T-helper 1 cell treated with Interleukin-12 subunit alpha and Interleukin-12 subunit beta and Interleukin-4 antibody, amounts not matched to agents 30 ng/mL and 1 ng/mL, for 36 hours (primary cell): ENCODE results near the gene ADAMTSL3. TPM values are rescaled to one million over a fixed set of nuclear protein-coding genes. Genes with fewer than 3 reads are reported as not detected.

Experiments used
- intact Hi-C: fragments of 100-400 bp; cut with micrococcal nuclease; formaldehyde crosslinking; loops from one replicate; pipeline ENCODE4 v1.15.1; 2024
- total RNA-seq: library from RNA; stranded (reverse); gene quantifications from 2 replicates; pipeline ENCODE4 v1.2.3, GENCODE V29; 2022

Gene ADAMTSL3
- total RNA-seq, 1 donor from 2014 or later, result not detected

GRCh38 chr15:83816124-83816883 lies 162.4 kb downstream of the ADAMTSL3 start:
- intact Hi-C loops, result no loop called here

GRCh38 chr15:83818591-83818990 lies 164.7 kb downstream of the ADAMTSL3 start:
- intact Hi-C loops, result no loop called here

DNA sequence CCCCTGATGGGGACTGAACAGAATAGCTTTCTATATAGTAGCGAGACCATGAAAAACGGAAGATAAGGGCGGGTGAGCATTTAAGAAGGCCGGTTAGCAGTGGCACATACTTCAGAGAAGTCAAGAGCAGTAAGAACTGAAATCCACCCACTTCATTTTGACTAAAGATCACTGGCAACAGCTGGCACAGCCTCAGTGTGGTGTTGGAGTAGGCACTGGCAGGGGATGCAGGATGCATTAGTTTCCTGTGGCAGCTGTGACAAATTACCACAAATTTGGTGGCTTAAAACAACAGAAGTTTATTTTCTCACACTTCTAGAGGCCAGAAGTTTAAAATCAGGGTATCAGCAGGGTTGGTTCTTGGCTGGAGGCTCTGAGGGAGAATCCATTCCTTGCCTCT lies 176.5 kb downstream of the ADAMTSL3 start:
- intact Hi-C loops, result no loop called here

DNA sequence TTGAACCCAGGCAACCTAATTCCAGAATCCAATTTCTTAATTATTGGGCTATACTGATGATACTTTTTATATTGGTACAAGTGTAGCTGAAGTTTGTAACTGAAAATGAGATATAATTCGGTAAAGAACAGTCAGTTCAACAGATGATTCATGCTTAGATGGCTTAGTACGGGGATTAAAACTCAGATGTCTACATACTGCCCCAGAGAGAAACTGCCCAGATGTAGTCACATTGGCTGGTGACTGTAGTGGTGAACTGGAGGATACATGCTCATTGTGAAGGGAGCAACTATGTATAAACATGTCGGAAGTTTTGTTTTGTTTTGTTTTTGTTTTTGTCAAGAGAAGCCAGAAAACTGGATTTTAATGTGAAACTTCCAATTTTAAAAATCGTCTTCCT lies 179.6 kb downstream of the ADAMTSL3 start:
- intact Hi-C loops, result no loop called here

- intact Hi-C loops, result no loop called here
Measured at GRCh38 chr15:83835479-83835878, 181.6 kb downstream of the ADAMTSL3 start.

- intact Hi-C loops, result no loop called here
Measured at GRCh38 chr15:83837945-83838571, 184.1 kb downstream of the ADAMTSL3 start.

DNA sequence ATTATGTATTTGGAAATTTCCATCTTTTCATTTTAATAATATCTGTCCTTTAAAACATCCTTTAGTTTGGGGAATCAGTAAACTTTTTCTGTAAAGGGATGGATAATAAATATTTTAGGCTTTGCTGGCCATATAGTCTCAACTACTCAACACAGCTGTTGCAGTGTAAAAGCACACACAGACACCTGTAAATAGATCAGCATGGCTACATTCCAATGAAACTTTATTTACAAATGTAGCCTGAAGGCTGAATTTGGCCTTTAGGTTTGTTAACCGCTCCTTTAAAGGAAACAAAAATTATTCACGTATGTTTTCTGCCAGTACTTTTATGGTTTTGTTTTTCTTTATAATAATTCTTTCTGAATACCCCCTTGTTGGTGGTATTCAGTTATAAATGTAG lies 184.8 kb downstream of the ADAMTSL3 start:
- intact Hi-C loops, result no loop called here

GRCh38 chr15:83842281-83842680 lies 188.4 kb downstream of the ADAMTSL3 start:
- intact Hi-C loops, result no loop called here

GRCh38 chr15:83843471-83843871 lies 189.5 kb downstream of the ADAMTSL3 start:
- intact Hi-C loops, result no loop called here

DNA sequence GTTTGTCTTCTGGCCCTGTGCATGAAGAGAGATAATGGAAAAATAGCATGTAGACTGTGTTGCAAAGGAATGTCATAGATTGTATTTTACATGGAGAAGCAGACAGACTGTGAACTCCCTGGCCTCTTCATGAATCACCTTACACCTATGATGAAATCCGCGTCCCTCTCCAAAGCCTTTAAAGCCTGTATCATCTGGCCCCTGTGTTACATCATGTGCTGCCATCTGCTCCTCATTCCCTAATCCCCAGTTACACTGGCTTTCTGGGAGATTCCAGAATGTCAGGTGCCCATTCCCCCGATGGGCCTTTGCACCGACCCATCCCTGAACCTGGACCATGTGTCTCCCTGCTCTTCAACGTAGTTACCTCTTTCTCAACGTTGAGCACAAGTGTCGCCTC lies 190.8 kb downstream of the ADAMTSL3 start:
- intact Hi-C loops, result no loop called here

GRCh38 chr15:83845230-83845629 lies 191.3 kb downstream of the ADAMTSL3 start:
- intact Hi-C loops, result no loop called here

- intact Hi-C loops, result no loop called here
Measured at GRCh38 chr15:83846847-83847246, 192.9 kb downstream of the ADAMTSL3 start.

DNA sequence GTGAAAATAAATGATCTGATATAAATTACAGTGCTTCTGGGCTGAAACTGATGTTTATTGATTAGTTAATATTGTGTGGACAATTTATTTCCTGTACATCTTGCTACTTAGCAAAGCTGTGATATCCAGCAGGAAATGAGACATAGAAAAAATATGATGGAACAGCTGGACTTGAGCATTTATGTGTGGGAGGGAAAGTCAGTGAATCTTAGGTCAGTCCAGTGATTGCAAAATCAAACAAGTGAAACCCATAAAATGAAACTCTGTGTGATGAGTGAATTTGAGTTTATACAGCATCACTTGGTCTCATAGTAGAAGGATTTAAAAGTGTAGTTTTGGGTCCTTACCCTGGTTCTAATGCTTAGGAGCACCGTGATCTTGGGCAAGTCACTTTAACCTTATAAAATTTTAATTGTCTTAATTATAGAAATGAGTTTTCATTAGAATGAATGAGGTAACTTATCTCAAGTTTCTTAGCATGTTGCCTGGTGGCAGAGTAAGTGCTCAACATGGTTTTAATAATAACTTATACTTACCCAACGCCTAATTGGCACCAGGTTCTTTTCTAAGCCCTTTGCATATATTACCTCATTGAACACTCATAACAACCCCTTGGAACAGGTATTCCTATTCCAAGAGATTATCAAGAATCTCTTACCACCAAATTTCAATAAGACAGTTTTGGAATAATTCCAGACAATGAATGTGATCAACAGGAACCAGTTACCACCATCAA lies 194.6 kb downstream of the ADAMTSL3 start:
- intact Hi-C loops, result no loop called here

DNA sequence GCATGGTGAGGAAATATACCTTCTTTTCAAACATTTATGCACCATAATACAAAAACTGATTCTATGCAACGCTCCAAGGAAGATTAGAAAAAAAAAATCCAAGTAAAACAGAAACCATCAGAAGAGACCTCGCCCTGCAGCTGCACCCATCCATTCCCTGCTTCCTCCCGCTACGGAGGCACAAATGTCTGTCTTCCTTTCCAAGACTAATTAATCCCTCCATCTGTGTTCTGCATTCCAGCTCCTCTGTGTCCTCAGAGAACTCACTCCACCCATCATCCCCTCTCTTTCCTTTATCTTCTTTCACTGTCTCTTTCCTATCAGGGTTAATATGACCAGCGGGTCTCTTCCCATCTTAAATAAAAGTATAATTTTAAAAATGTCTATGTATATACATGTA lies 196.1 kb downstream of the ADAMTSL3 start:
- intact Hi-C loops, result no loop called here

GRCh38 chr15:83850501-83851245 lies 196.8 kb downstream of the ADAMTSL3 start:
- intact Hi-C loops, result no loop called here

DNA sequence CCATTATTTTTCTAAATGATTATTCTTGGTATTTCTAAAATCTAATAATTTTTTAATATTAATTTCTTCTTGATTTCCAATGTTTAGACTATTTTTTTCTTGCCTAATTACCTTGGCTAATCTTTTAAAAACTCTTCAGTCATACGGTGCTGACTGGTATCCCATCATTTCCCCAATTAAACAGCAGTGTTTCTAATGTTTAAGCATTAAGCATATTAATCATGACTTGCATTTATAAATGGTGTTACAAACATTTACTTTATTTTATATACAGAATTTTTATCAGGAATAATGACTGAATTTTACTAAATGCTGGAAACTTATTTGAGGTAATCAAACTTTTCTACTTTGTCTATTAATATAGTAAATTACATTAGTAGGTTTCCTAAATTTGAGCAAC lies 199.3 kb downstream of the ADAMTSL3 start:
- intact Hi-C loops, result no loop called here

GRCh38 chr15:83854321-83854720 lies 200.4 kb downstream of the ADAMTSL3 start:
- intact Hi-C loops, result no loop called here

DNA sequence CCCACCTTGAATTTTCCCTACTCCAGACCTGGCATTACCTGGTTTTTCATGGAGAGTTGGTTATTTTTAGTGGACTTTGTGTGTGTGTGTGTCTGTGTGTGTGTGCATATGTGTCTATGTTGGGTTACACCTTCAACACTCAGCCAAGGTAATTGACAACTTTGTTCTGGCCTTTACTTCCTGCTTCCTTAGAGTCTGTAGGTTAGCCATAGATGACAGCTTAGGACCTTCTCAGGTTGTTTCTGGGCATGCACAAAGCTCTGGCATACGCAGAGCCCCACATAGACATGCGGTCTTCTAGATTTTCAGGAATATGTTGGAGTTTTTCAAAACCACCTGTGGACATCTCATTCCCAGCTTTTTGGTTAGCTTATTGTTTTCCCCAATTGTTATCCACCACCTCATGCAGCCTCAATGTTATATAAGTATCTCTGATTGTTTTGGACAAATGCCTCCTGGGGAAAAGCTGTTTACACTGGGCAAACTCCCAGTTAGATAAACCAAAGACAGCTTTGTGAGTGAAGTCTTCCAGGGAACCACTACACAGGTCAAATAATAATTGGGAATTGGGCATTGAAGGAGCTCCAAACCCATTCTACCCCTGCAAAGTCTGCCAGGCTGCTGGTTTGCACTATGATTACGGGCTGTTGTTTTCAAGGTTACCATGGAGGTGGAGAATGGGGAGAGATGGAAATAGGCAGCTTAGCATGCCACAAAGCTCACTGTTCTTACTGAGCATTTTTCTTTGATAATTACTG lies 201.2 kb downstream of the ADAMTSL3 start:
- intact Hi-C loops, result no loop called here

GRCh38 chr15:83855956-83856355 lies 202.0 kb downstream of the ADAMTSL3 start:
- intact Hi-C loops, result no loop called here

- intact Hi-C loops, result no loop called here
Measured at GRCh38 chr15:83858820-83859505, 205.0 kb downstream of the ADAMTSL3 start.
